Stimulated activated CD4-positive, alpha-beta T cell treated with anti-CD3 and anti-CD28 coated beads, TNF-alpha, amount 100 ng/mL, for 4 hours (primary cell): ENCODE results near the gene FGF8.

Experiments used
- DNase-seq, 3 experiments: peaks; one replicate each; pipeline ENCODE4 v3.0.0-alpha.2; 2020; ENCODE audit warnings: low read depth in 3 of 3

FGF8 gene

GRCh38 chr10:101769541-101770180, 6.3 kb downstream of the FGF8 start:
- no peak for DNase-seq

- DNase-seq = no peak
These were observed 7.1 kb downstream of the FGF8 start for GRCh38 chr10:101768791-101769170.

GRCh38 chr10:101767966-101768790, 7.7 kb downstream of the FGF8 start:
- DNase-seq = no peak

GRCh38 chr10:101767600-101767945, 8.3 kb downstream of the FGF8 start:
- no peak for DNase-seq

GRCh38 chr10:101766753-101767599, 8.9 kb downstream of the FGF8 start:
- no peak for DNase-seq

- no peak for DNase-seq
These were observed 9.6 kb downstream of the FGF8 start for GRCh38 chr10:101766306-101766705.

GRCh38 chr10:101763141-101763846, 12.6 kb downstream of the FGF8 start:
- DNase-seq = no peak

- no peak for DNase-seq
These were observed 13.2 kb downstream of the FGF8 start for GRCh38 chr10:101762736-101763135.

GRCh38 chr10:101761226-101761625, 14.7 kb downstream of the FGF8 start:
- no peak for DNase-seq

- DNase-seq = no peak
These were observed 15.4 kb downstream of the FGF8 start for GRCh38 chr10:101760510-101760909.

GRCh38 chr10:101759309-101760247, 16.3 kb downstream of the FGF8 start:
- no peak for DNase-seq

- no peak for DNase-seq
These were observed 17.1 kb downstream of the FGF8 start for GRCh38 chr10:101758858-101759257.

- no peak for DNase-seq
These were observed 23.7 kb downstream of the FGF8 start for GRCh38 chr10:101752241-101752640.

GRCh38 chr10:101749047-101750016, 26.6 kb downstream of the FGF8 start:
- no peak for DNase-seq

GRCh38 chr10:101748496-101748895, 27.4 kb downstream of the FGF8 start:
- DNase-seq = no peak

- DNase-seq = no peak
These were observed 30.7 kb downstream of the FGF8 start for GRCh38 chr10:101745074-101745696.

- no peak for DNase-seq
These were observed 31.6 kb downstream of the FGF8 start for GRCh38 chr10:101744267-101744666.

- no peak for DNase-seq
These were observed 34.0 kb downstream of the FGF8 start for GRCh38 chr10:101741938-101742337.

GRCh38 chr10:101736666-101737065, 39.2 kb downstream of the FGF8 start:
- DNase-seq = no peak
